Myocyte (in vitro differentiated cells): Measurements from ENCODE around the gene GRK3. TPM values are rescaled to one million over a fixed set of nuclear protein-coding genes. Genes with fewer than 3 reads are reported as not detected.
A peak's percentile ranks its signal among the peaks of the same experiment; 100 is the strongest.
"Not testable (repeated sequence)": the region's sequence is repeated elsewhere in the genome, so short reads cannot be mapped to it uniquely, and the experiment has no call there.

Experiments
- DNase-seq: peaks from one replicate; pipeline ENCODE4 v3.0.0-alpha.2; 2012; ENCODE audit warnings: low read depth
- total RNA-seq: library from RNA; depleted of rRNA; stranded (reverse); fragments of >200 nt; gene quantifications from 2 replicates; pipeline ENCODE4 v1.2.3, GENCODE V29; 2014

The GRK3 gene
- total RNA-seq, 1 donor from 2014 or later = 4.1 TPM

GRCh38 chr22:25548866-25549464 lies 15.5 kb upstream of the GRK3 start:
- no peak for DNase-seq

- DNase-seq = peak; percentile 43
Observed at GRCh38 chr22:25551396-25551795, 13.1 kb upstream of the GRK3 start.

- DNase-seq = not testable (repeated sequence)
Observed at GRCh38 chr22:25552405-25552804, 12.1 kb upstream of the GRK3 start.

GRCh38 chr22:25553131-25553530 lies 11.3 kb upstream of the GRK3 start:
- DNase-seq = no peak

- DNase-seq = no peak
Observed at GRCh38 chr22:25554238-25554671, 10.2 kb upstream of the GRK3 start.

- no peak for DNase-seq
Observed at GRCh38 chr22:25554689-25555088, 9.8 kb upstream of the GRK3 start.

- DNase-seq = peak; percentile 29
Observed at GRCh38 chr22:25555586-25555985, 8.9 kb upstream of the GRK3 start.

- DNase-seq = no peak
Observed at GRCh38 chr22:25557218-25557617, 7.3 kb upstream of the GRK3 start.

- no peak for DNase-seq
Observed at GRCh38 chr22:25558341-25558740, 6.1 kb upstream of the GRK3 start.

GRCh38 chr22:25559910-25560309 lies 4.6 kb upstream of the GRK3 start:
- not testable (repeated sequence) for DNase-seq

GRCh38 chr22:25561182-25561581 lies 3.3 kb upstream of the GRK3 start:
- not testable (repeated sequence) for DNase-seq

- DNase-seq = not testable (repeated sequence)
Observed at GRCh38 chr22:25561927-25562326, 2.5 kb upstream of the GRK3 start.

GRCh38 chr22:25562966-25563760 lies 1.3 kb upstream of the GRK3 start:
- DNase-seq = not testable (repeated sequence)

- no peak for DNase-seq
Observed at GRCh38 chr22:25563761-25564319, 635 bp upstream of the GRK3 start.

GRCh38 chr22:25564979-25565677 lies 653 bp downstream of the GRK3 start:
- no peak for DNase-seq

- no peak for DNase-seq
Observed at GRCh38 chr22:25566186-25566897, 1.9 kb downstream of the GRK3 start.

- no peak for DNase-seq
Observed at GRCh38 chr22:25566898-25567235, 2.4 kb downstream of the GRK3 start.

GRCh38 chr22:25567251-25567675 lies 2.8 kb downstream of the GRK3 start:
- no peak for DNase-seq

- not testable (repeated sequence) for DNase-seq
Observed at GRCh38 chr22:25568066-25568465, 3.6 kb downstream of the GRK3 start.

GRCh38 chr22:25569361-25569760 lies 4.9 kb downstream of the GRK3 start:
- DNase-seq = no peak

- no peak for DNase-seq
Observed at GRCh38 chr22:25569983-25570382, 5.5 kb downstream of the GRK3 start.
